HepG2 (cell line): ENCODE results near the gene GRAMD2A. TPM values are rescaled to one million over a fixed set of nuclear protein-coding genes. Genes with fewer than 3 reads are reported as not detected.

Experiments
- CERS6 ChIP-seq: sonication (generic); formaldehyde crosslinking; IDR thresholded peaks from 2 replicates; pipeline ENCODE4 v1.5.0; 2020; ENCODE audit warnings: missing genetic modification reagents
- CTCF ChIP-seq: sonication (generic); formaldehyde crosslinking; IDR thresholded peaks from 2 replicates; pipeline ENCODE4 v1.5.0; 2020; ENCODE audit warnings: mild to moderate bottlenecking, missing genetic modification reagents, moderate library complexity
- DPF2 ChIP-seq: sonication (generic); formaldehyde crosslinking; IDR thresholded peaks from 2 replicates; pipeline ENCODE4 v1.4.0; 2020; ENCODE audit warnings: mild to moderate bottlenecking, low read depth, missing genetic modification reagents, borderline replicate concordance
- ELF1 ChIP-seq: sonication (generic); formaldehyde crosslinking; IDR thresholded peaks from 2 replicates; pipeline ENCODE4 v1.4.0; 2020; ENCODE audit warnings: missing genetic modification reagents
- ERF ChIP-seq: IDR thresholded peaks from 2 replicates; pipeline ENCODE4 v1.6.1; 2018; ENCODE audit warnings: missing biosample characterization, missing genetic modification reagents
- GABPB1 ChIP-seq: IDR thresholded peaks from 2 replicates; pipeline ENCODE4 v1.6.1; 2016; ENCODE audit warnings: mild to moderate bottlenecking, missing genetic modification reagents, moderate library complexity, missing compliant biosample characterization
- GFI1 ChIP-seq: sonication (generic); formaldehyde crosslinking; IDR thresholded peaks from 2 replicates; pipeline ENCODE4 v1.5.0; 2020; ENCODE audit warnings: missing genetic modification reagents, mild to moderate bottlenecking, borderline replicate concordance
- KIAA2018 ChIP-seq: sonication (generic); formaldehyde crosslinking; IDR thresholded peaks from 2 replicates; pipeline ENCODE4 v1.5.0; 2020; ENCODE audit warnings: mild to moderate bottlenecking, missing genetic modification reagents, borderline replicate concordance
- MAZ ChIP-seq, 2 experiments: sonication (generic) in 1 of 2; formaldehyde crosslinking in 1 of 2; IDR thresholded peaks; 2 replicates each; pipeline versions ENCODE4 v1.5.0 to v1.6.1; 2012 to 2020; ENCODE audit warnings: low read depth in 2 of 2, mild to moderate bottlenecking in 2 of 2, borderline replicate concordance in 1 of 2, improper control_type of control experiment in 1 of 2, low read length in 1 of 2, missing genetic modification reagents in 1 of 2, moderate library complexity in 1 of 2
- ZC3H13 ChIP-seq: sonication (generic); formaldehyde crosslinking; IDR thresholded peaks from 2 replicates; pipeline ENCODE4 v1.8.1; 2023; ENCODE audit warnings: mild to moderate bottlenecking, missing genetic modification reagents, moderate library complexity
- ZNF501 ChIP-seq: sonication (generic); formaldehyde crosslinking; IDR thresholded peaks from 2 replicates; pipeline ENCODE4 v1.5.1; 2020; ENCODE audit warnings: mild to moderate bottlenecking, moderate library complexity, missing genetic modification reagents
- polyA plus RNA-seq, 8 experiments: library from polyadenylated mRNA; depleted of rRNA in 3 of 8; stranded (reverse) in 7 of 8; unstranded in 1 of 8; fragments of >200 nt; fragmentation: Illumina TruSeq in 4 of 8; extraction: Trizol in 4 of 8; gene quantifications; 2 replicates each; pipeline versions ENCODE4 v1.2.1 to v1.2.3, GENCODE V29; 2011 to 2016; ENCODE audit warnings: low read depth in 4 of 8, missing spikeins in 1 of 8, mixed read lengths in 1 of 8; ENCODE audit not compliant: insufficient read depth in 1 of 8
- total RNA-seq, 5 experiments: library from RNA; depleted of rRNA; stranded (reverse); fragments of >200 nt; fragmentation: Illumina TruSeq; extraction: Trizol; gene quantifications; 2 replicates each; pipeline ENCODE4 v1.2.3, GENCODE V29; 2016; ENCODE audit warnings: low read depth in 1 of 5
- TF ChIP-seq, protein P1 (sequence below): sonication (generic); formaldehyde crosslinking; IDR thresholded peaks from 2 replicates; pipeline ENCODE4 v1.5.1; 2020; ENCODE audit warnings: missing genetic modification reagents, mild to moderate bottlenecking, borderline replicate concordance

Gene GRAMD2A
- total and polyA plus RNA-seq, 2 of the 13 experiments (the other 11 are each of a cell fraction or from before 2014, with no cell fraction given): 0.04 TPM; not detected in 1

DNA sequence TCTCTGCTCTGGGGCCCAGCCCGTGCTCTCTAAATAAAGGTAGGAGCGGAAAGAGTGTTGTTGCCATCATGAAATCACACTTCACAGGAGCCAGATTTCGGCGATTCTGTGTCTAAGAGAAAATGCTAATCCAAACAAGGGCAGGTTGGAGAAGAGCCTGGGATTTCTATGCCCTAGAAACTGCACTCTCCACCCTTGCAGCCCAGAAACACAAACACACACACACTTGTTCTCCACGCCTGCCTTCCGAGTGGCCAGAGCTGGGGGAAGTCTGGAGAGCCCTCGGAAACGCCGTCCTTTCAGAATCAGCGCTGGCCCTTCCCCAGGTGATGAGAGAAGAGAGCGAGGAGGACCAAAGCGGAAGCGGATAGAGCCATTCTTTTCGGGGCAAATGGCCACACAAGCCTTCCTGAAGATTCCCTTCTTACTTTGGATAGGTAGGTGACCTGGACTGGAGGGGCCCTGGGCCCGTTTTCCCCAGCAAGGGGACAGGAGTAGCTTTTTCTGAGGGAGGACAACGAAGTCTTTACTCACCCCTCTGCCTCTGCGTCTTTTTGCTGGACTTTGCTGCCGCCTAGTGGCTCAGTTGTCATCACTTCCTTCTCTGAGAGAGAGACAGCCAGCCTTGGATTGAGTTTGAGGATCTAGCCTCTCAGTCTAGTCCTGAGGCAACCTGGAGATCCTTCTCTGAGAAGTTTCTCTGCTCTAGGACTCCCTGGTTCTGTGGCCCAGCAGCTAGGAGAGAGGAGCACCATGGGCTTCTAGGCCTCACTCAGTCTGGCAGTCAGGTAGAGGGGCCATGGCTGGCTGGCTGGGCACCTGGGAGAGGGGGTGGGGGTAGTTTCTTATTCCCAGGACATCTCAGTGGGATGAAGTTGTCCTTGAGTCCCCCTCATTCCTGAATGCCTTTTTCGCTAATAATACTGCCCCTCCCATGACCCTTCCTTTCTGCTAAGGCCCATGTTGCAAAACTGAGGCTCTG, 41.7 kb downstream of the GRAMD2A start (continued):
- TF ChIP-seq MAZ (IDR thresholded peaks at IDR 0.05; ENCODE audit: borderline replicate concordance, low read depth, low read length): 0 out of 2 replicates have a peak, but pooled peaks have one; percentile 23
- peak; percentile 38; the same call in 1 of the 2 replicates for TF ChIP-seq MAZ (CRISPR knock-in tag; IDR thresholded peaks at IDR 0.05; ENCODE audit: low read depth)
- TF ChIP-seq GABPB1 (CRISPR knock-in tag): peak; percentile 26; the same call in 1 of the 2 replicates
- no peak for TF ChIP-seq CERS6 (CRISPR knock-in tag)
- TF ChIP-seq KIAA2018: no peak
- TF ChIP-seq ELF1 (CRISPR knock-in tag): peak; percentile 36
- peak; percentile 62; the same call in 1 of the 2 replicates for TF ChIP-seq GFI1 (CRISPR knock-in tag)
- TF ChIP-seq, protein P1, sequence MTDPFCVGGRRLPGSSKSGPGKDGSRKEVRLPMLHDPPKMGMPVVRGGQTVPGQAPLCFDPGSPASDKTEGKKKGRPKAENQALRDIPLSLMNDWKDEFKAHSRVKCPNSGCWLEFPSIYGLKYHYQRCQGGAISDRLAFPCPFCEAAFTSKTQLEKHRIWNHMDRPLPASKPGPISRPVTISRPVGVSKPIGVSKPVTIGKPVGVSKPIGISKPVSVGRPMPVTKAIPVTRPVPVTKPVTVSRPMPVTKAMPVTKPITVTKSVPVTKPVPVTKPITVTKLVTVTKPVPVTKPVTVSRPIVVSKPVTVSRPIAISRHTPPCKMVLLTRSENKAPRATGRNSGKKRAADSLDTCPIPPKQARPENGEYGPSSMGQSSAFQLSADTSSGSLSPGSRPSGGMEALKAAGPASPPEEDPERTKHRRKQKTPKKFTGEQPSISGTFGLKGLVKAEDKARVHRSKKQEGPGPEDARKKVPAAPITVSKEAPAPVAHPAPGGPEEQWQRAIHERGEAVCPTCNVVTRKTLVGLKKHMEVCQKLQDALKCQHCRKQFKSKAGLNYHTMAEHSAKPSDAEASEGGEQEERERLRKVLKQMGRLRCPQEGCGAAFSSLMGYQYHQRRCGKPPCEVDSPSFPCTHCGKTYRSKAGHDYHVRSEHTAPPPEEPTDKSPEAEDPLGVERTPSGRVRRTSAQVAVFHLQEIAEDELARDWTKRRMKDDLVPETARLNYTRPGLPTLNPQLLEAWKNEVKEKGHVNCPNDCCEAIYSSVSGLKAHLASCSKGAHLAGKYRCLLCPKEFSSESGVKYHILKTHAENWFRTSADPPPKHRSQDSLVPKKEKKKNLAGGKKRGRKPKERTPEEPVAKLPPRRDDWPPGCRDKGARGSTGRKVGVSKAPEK (CRISPR knock-in tag): 0 out of 2 replicates have a peak, but pooled peaks have one; percentile 32
- TF ChIP-seq ZNF501: peak; percentile 52; the same call in 1 of the 2 replicates
- TF ChIP-seq ZC3H13 (CRISPR knock-in tag): no peak
- peak; percentile 44; the same call in 1 of the 2 replicates for TF ChIP-seq ERF (CRISPR knock-in tag)
- peak; percentile 98 for TF ChIP-seq CTCF
- no peak for TF ChIP-seq DPF2 (CRISPR knock-in tag)
